ENCODE results near the gene ZNF710. TPM values are rescaled to one million over a fixed set of nuclear protein-coding genes. Genes with fewer than 3 reads are reported as not detected.

The ZNF710 gene
- total and polyA plus RNA-seq, 2 donors (not counting 3 experiments of a cell fraction or from before 2014, with no cell fraction given), result 8.9 to 32.4 TPM

DNA sequence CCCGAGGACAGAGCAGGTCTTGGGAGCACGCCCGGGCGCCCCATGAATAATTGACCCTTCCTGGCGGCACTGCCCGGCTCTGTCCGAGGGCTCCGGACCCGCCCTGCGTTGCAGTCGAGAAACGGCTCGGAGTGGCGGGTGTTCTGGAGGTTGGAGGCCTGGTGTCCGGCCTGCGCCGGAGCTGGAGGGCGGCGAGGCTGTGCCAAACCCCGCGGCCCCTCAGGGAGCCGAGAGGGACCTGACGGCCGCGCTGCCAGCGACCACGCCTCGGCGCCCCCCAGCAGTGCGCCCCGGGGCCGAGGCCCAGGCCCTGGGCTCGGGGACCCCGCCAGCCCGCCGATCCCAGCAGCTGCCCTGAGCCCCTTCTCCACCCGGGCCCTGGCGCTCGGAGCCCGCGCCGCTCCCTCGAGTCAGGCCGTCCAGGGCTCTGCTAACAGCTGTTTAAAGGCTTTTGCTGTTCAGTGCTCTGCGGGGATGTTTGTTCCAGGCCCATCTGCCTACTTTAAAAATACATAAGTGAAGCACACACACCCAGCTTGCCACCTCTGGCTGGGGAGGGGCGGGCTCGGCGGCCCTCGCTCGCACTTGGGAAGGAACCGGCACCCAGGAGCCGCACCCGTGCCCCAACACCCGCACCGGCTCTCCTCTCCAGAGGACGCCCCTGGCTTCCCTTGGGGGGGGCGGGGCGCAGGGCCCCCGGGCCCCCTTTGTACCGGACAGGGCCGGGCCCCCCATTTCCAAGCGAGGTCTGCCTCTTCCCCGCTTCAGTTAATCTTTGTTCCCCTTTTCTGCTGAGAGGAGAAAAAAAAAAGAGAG is 730 bp upstream of the ZNF710 start:
- TF ChIP-seq, protein P1, sequence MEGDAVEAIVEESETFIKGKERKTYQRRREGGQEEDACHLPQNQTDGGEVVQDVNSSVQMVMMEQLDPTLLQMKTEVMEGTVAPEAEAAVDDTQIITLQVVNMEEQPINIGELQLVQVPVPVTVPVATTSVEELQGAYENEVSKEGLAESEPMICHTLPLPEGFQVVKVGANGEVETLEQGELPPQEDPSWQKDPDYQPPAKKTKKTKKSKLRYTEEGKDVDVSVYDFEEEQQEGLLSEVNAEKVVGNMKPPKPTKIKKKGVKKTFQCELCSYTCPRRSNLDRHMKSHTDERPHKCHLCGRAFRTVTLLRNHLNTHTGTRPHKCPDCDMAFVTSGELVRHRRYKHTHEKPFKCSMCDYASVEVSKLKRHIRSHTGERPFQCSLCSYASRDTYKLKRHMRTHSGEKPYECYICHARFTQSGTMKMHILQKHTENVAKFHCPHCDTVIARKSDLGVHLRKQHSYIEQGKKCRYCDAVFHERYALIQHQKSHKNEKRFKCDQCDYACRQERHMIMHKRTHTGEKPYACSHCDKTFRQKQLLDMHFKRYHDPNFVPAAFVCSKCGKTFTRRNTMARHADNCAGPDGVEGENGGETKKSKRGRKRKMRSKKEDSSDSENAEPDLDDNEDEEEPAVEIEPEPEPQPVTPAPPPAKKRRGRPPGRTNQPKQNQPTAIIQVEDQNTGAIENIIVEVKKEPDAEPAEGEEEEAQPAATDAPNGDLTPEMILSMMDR (IDR thresholded peaks at IDR 0.05; ENCODE audit: extremely low read depth in 1 of 2, insufficient read depth in 1 of 2, low read depth in 1 of 2, low read length in 2 of 2), result no peak
- TF ChIP-seq POLR2AphosphoS5 (IDR thresholded peaks at IDR 0.05; ENCODE audit: insufficient read depth, low read depth, low read length) (no peak), FOS (IDR thresholded peaks at IDR 0.05; ENCODE audit: borderline replicate concordance, insufficient read depth, low read length) (no peak), JUN (IDR thresholded peaks at IDR 0.05; ENCODE audit: borderline replicate concordance, insufficient read depth, insufficient read length, low read depth) (no peak), POLR2A (IDR thresholded peaks at IDR 0.05; ENCODE audit: low read depth, low read length) (no peak), EZH2 (IDR thresholded peaks at IDR 0.05; ENCODE audit: borderline replicate concordance, low read depth, low read length, severe bottlenecking) (no peak), GATA2 (IDR thresholded peaks at IDR 0.05; ENCODE audit: insufficient read depth, insufficient read length, low read depth, low read length) (no peak)
- TF ChIP-seq, protein P2, sequence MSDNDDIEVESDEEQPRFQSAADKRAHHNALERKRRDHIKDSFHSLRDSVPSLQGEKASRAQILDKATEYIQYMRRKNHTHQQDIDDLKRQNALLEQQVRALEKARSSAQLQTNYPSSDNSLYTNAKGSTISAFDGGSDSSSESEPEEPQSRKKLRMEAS (IDR thresholded peaks at IDR 0.05; ENCODE audit: insufficient read depth, insufficient read length), result no peak
- intact Hi-C loops (cut with micrococcal nuclease), result loop anchor here (1.0 to 5.0 kb wide), 2 partner anchors 71 to 88 kb away; partner anchors contain the start of gene ARPIN
- H3K79me2 ChIP-seq (ENCODE audit: control insufficient read depth, insufficient read depth, low read length), result peaks cover 25% of the 10 kb centered on the region
- H3K36me3 ChIP-seq (ENCODE audit: control insufficient read depth in 2 of 2, extremely low read depth in 1 of 2, insufficient read depth in 2 of 2, low read length in 2 of 2), result no peaks in the 10 kb centered on the region
- ChIA-PET POLR2A (interaction anchor here (0.6 kb wide), 1 partner anchor 200 kb away, joined by 5 read pairs; no protein-coding TSS in a partner anchor), CTCF (interaction anchor here (1.3 to 2.4 kb wide), 4 partner anchors 29 to 71 kb away, joined by 6 to 13 read pairs (median 6); no protein-coding TSS in a partner anchor)
- peak overlapping the region; percentile 84 for H3K9ac ChIP-seq (replicated peaks; ENCODE audit: extremely low read depth, insufficient read depth, low read length)
- no peak for FAIRE-seq
- H3K27me3 ChIP-seq (ENCODE audit: control insufficient read depth in 2 of 2, insufficient read depth in 2 of 2, low read length in 2 of 2), result no peaks in the 10 kb centered on the region
- H3K27ac ChIP-seq (ENCODE audit: insufficient read depth, low read depth, low read length), result peak overlapping the region; percentile 66
- dilution Hi-C loops (cut with MboI; ENCODE audit: extremely low pct_ligation_motif_present, low sequenced_read_pairs), result no loop called here
- peaks cover 52% of the 10 kb centered on the region for H3K4me1 ChIP-seq (ENCODE audit: control insufficient read depth, extremely low read depth, insufficient read depth, low read length)
- H2AFZ ChIP-seq (ENCODE audit: low read depth, low read length), result peak overlapping the region; percentile 64
- H3K4me2 ChIP-seq (ENCODE audit: insufficient read depth, low read length), result peak overlapping the region; percentile 97
- no peaks in the 10 kb centered on the region for H3K9me3 ChIP-seq (replicated peaks; ENCODE audit: control insufficient read depth, insufficient read depth, low read length)
- no peaks in the 10 kb centered on the region for H4K20me1 ChIP-seq (replicated peaks; ENCODE audit: control insufficient read depth, extremely low read depth, insufficient read depth, low read length)
- no peaks in the 10 kb centered on the region for H3K9me1 ChIP-seq (replicated peaks; ENCODE audit: control insufficient read depth, extremely low read depth, insufficient read depth, low read length)
- H3K4me3 ChIP-seq (replicated peaks in 1 of 3; ENCODE audit: insufficient read depth in 1 of 3, low read depth in 1 of 3, low read length in 3 of 3), result peak overlapping the region; percentile 63 to 93 (median 93)
- peak; percentile 37 for DNase-seq (ENCODE audit: low read depth, low spot score)
- no TSS peak for BruUV-seq (replicated peaks)
